NCI-H2081 treated with DMSO at 0.1 percent for 48 hours (cell line): Measurements from ENCODE around the gene KLF8.

Source experiments
- DNase-seq: peaks from one replicate; lab custom pipeline; 2025; lab: John Stamatoyannopoulos, UW

The KLF8 gene

GRCh38 chrX:56309881-56310280, 77.7 kb downstream of the KLF8 start:
- no peak for DNase-seq

DNA sequence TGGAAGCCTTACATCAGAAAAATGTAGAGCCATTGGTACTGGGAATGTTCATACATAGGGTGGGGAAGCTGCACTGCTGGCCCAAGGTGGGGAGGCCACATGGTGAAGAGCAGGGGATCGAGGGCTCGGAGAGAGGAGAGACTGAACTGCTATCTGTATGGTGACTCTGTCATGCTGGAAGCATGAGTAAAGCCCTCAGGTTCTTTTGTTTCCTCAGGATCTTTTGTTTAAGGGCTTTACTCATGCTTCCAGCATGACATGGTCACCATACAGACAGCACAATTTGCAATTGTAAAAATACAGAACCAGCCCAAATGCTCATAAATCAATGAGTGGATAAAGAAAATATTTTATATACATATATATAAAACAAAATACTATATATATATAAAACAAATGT, 78.4 kb downstream of the KLF8 start:
- DNase-seq: no peak

GRCh38 chrX:56313308-56313707, 81.2 kb downstream of the KLF8 start:
- DNase-seq: no peak

- DNase-seq: no peak
These were observed 82.2 kb downstream of the KLF8 start for GRCh38 chrX:56314334-56314733.

DNA sequence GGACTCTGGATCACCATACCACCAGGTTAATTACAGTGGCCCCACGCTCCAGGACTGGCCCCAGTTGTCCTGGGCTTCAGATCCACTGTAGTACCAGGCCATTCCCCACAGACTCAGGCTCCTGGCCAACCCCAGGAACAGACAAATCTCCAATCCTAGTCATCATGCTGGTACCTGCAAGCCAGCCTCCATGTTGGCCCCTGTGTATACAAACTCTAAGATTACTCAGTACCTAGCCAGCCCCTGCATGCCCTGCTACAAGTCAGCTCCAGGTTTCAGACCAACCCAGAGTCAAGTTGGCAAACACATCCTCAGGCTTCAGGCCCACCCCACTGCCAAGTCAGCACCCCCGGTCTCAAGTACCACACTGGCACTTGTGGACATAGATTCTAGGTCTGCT, 85.9 kb downstream of the KLF8 start:
- DNase-seq: no peak

- DNase-seq: no peak
These were observed 87.0 kb downstream of the KLF8 start for GRCh38 chrX:56319165-56319564.
